HepG2 (cell line): ENCODE measurements around the gene MEDAG. TPM values are rescaled to one million over a fixed set of nuclear protein-coding genes. Genes with fewer than 3 reads are reported as not detected.

Source experiments
- ATAC-seq: fragments of 200-7000 bp; cut with Tn5 transposase; 3 replicates; pipeline ENCODE4 v1.9.1; 2020; ENCODE audit warnings: mild to moderate bottlenecking, moderate library complexity
- BruUV-seq: library from RNA; stranded (reverse); fragments of 400-500 nt; replicated peaks from 2 replicates; lab custom pipeline; 2021; lab: Mats Ljungman, UMichigan
- CTCF ChIA-PET: fragments of 300-600 bp; formaldehyde crosslinking; extraction: SDS; loops from one replicate; lab custom pipeline; 2021; ENCODE audit warnings: low total read pairs, inconsistent platforms, low intra/inter-chr PET ratio; lab: Yijun Ruan, JAX
- POLR2A ChIA-PET: fragments of 350-600 bp; sonication (Branson Sonifier 250); formaldehyde crosslinking; loops from one replicate; lab custom pipeline; 2020; ENCODE audit warnings: antibody characterized with exemption, inconsistent platforms; lab: Yijun Ruan, JAX
- DNase-seq: peaks from one replicate; pipeline ENCODE4 v3.0.0-alpha.2; 2015; ENCODE audit warnings: low spot score
- FAIRE-seq: peaks from 3 replicates; lab custom pipeline; 2011; peaks lifted over from hg19 to GRCh38; lab: Jason Lieb, UNC
- H2AFZ ChIP-seq: one replicate; pipeline ENCODE4 v1.6.1; 2011; ENCODE audit warnings: low read length, inconsistent platforms
- H3K27ac ChIP-seq: fragments of 300-600 bp; 3 replicates; pipeline ENCODE4 v1.8.0; 2011; ENCODE audit warnings: mixed run types, mild to moderate bottlenecking, mixed read lengths, low read length, inconsistent platforms; ENCODE audit not compliant: insufficient read depth; ENCODE audit errors: extremely low read length
- H3K27me3 ChIP-seq, 2 experiments: fragments of 200-600 bp in 1 of 2; 2 replicates in 1 of 2; 3 replicates in 1 of 2; pipeline versions ENCODE4 v1.6.0 to v1.8.0; 2011; ENCODE audit warnings: low read length in 2 of 2, mild to moderate bottlenecking in 2 of 2, moderate library complexity in 2 of 2, inconsistent platforms in 1 of 2; ENCODE audit not compliant: insufficient read depth in 2 of 2, control insufficient read depth in 1 of 2
- H3K36me3 ChIP-seq, 2 experiments: fragments of 200-600 bp in 1 of 2; replicated peaks in 1 of 2; 2 replicates in 1 of 2; 3 replicates in 1 of 2; pipeline versions ENCODE4 v1.5.1 to v1.8.0; 2011; ENCODE audit warnings: low read length in 2 of 2, inconsistent platforms in 1 of 2; ENCODE audit not compliant: insufficient read depth in 2 of 2, control insufficient read depth in 1 of 2
- H3K4me1 ChIP-seq: 2 replicates; pipeline ENCODE4 v1.5.1; 2012; ENCODE audit warnings: low read length, inconsistent platforms; ENCODE audit not compliant: insufficient read depth
- H3K4me2 ChIP-seq: 2 replicates; pipeline ENCODE4 v1.6.0; 2011; ENCODE audit warnings: low read depth, low read length, inconsistent platforms
- H3K4me3 ChIP-seq, 3 experiments: fragments of 200-600 bp in 1 of 3; sonication (generic), shearing (Covaris generic) in 1 of 3; replicated peaks in 1 of 3; 2 replicates each; pipeline ENCODE4 v1.5.1; 2011 to 2016; ENCODE audit warnings: low read length in 3 of 3, inconsistent platforms in 2 of 3, low read depth in 2 of 3, mild to moderate bottlenecking in 2 of 3, control low read depth in 1 of 3, mixed read lengths in 1 of 3; ENCODE audit not compliant: insufficient read depth in 1 of 3
- H3K79me2 ChIP-seq: one replicate; pipeline ENCODE4 v1.6.1; 2011; ENCODE audit warnings: low read length, inconsistent platforms; ENCODE audit not compliant: insufficient read depth
- H3K9ac ChIP-seq: 2 replicates; pipeline ENCODE4 v1.6.0; 2011; ENCODE audit warnings: mild to moderate bottlenecking, low read depth, low read length, inconsistent platforms; ENCODE audit not compliant: insufficient read depth
- H3K9me3 ChIP-seq: 2 replicates; pipeline ENCODE4 v1.5.1; 2012; ENCODE audit warnings: mild to moderate bottlenecking, low read length
- H4K20me1 ChIP-seq: 2 replicates; pipeline ENCODE4 v1.6.0; 2011; ENCODE audit warnings: inconsistent platforms, mild to moderate bottlenecking, low read length, moderate library complexity; ENCODE audit not compliant: insufficient read depth
- AGO1 ChIP-seq: fragments of 200-400 bp; formaldehyde crosslinking; IDR thresholded peaks from 2 replicates; pipeline ENCODE4 v1.6.1; 2017; ENCODE audit warnings: mild to moderate bottlenecking, low read depth, low read length, moderate library complexity; ENCODE audit not compliant: poor library complexity, severe bottlenecking
- AGO2 ChIP-seq: fragments of 200-400 bp; formaldehyde crosslinking; optimal IDR thresholded peaks from 2 replicates; pipeline ENCODE3; 2017; ENCODE audit warnings: mild to moderate bottlenecking, low read depth, low read length, moderate library complexity
- CBX2 ChIP-seq, 2 experiments: fragments of 200-600 bp in 1 of 2; sonication (generic); formaldehyde crosslinking in 1 of 2; IDR thresholded peaks; 2 replicates each; pipeline versions ENCODE4 v1.7.0 to v1.8.1; 2018 to 2022; ENCODE audit warnings: low read depth in 2 of 2, low read length in 1 of 2, mild to moderate bottlenecking in 1 of 2, missing genetic modification reagents in 1 of 2
- JDP2 ChIP-seq: sonication (generic); formaldehyde crosslinking; IDR thresholded peaks from 2 replicates; pipeline ENCODE4 v1.8.1; 2022; ENCODE audit warnings: missing genetic modification reagents, borderline replicate concordance
- MAFF ChIP-seq: IDR thresholded peaks from 2 replicates; pipeline ENCODE4 v1.6.1; 2011; ENCODE audit warnings: low read depth, low read length, improper control_type of control experiment
- MAFK ChIP-seq, 2 experiments: IDR thresholded peaks in 1 of 2; conservative IDR thresholded peaks in 1 of 2; 2 replicates each; pipeline ENCODE4 v1.6.1; 2011; ENCODE audit warnings: improper control_type of control experiment in 2 of 2, low read length in 2 of 2
- MIER2 ChIP-seq: IDR thresholded peaks from 2 replicates; pipeline ENCODE4 v1.6.1; 2016; ENCODE audit warnings: missing biosample characterization, missing genetic modification reagents
- MZF1 ChIP-seq: sonication (generic); formaldehyde crosslinking; IDR thresholded peaks from 2 replicates; pipeline ENCODE4 v1.8.1; 2023; ENCODE audit warnings: mild to moderate bottlenecking, missing genetic modification reagents, borderline replicate concordance
- NFE2L1 ChIP-seq: sonication (generic); formaldehyde crosslinking; IDR thresholded peaks from 2 replicates; pipeline ENCODE4 v1.4.0; 2020; ENCODE audit warnings: missing genetic modification reagents, mild to moderate bottlenecking, borderline replicate concordance
- POLR2AphosphoS5 ChIP-seq: IDR thresholded peaks from 2 replicates; pipeline ENCODE4 v1.6.1; 2012; ENCODE audit warnings: low read depth, low read length
- ZFP1 ChIP-seq: IDR thresholded peaks from 2 replicates; pipeline ENCODE4 v1.6.1; 2016
- ZFYVE20 ChIP-seq: sonication (generic); formaldehyde crosslinking; IDR thresholded peaks from 2 replicates; pipeline ENCODE4 v1.8.0; 2023; ENCODE audit warnings: low read depth, mild to moderate bottlenecking, moderate library complexity, missing genetic modification reagents, borderline replicate concordance
- ZKSCAN1 ChIP-seq: fragments of 150-350 bp; IDR thresholded peaks from 2 replicates; pipeline ENCODE4 v1.6.1; 2014; ENCODE audit warnings: low read length
- ZNF441 ChIP-seq: sonication (generic); formaldehyde crosslinking; IDR thresholded peaks from 2 replicates; pipeline ENCODE4 v1.7.0; 2021; ENCODE audit warnings: missing genetic modification reagents, borderline replicate concordance
- ZNF747 ChIP-seq: sonication (generic); formaldehyde crosslinking; IDR thresholded peaks from 2 replicates; pipeline ENCODE4 v1.8.1; 2023; ENCODE audit warnings: missing genetic modification reagents, mild to moderate bottlenecking, borderline replicate concordance
- ZNF839 ChIP-seq: sonication (generic); formaldehyde crosslinking; IDR thresholded peaks from 2 replicates; pipeline ENCODE4 v1.4.0; 2020; ENCODE audit warnings: missing genetic modification reagents, mild to moderate bottlenecking, borderline replicate concordance
- ZNF883 ChIP-seq: sonication (generic); formaldehyde crosslinking; IDR thresholded peaks from 2 replicates; pipeline ENCODE4 v1.5.1; 2020; ENCODE audit warnings: mild to moderate bottlenecking, missing genetic modification reagents; ENCODE audit errors: not compliant biosample characterization
- WGBS: methylation state at CpG from one replicate; pipeline ENCODE4 v1.1.6; 2017; ENCODE audit warnings: low lambda C conversion rate; 5-methylcytosine and 5-hydroxymethylcytosine counted together
- in situ Hi-C: cut with HindIII; loops from 2 replicates; pipeline ENCODE4 v1.10.0; 2017; ENCODE audit warnings: low pct_unique_long_range_greater_than_20kb; ENCODE audit not compliant: extremely low pct_ligation_motif_present
- intact Hi-C: fragments of 100-400 bp; cut with micrococcal nuclease; formaldehyde crosslinking; loops from one replicate; pipeline ENCODE4 v1.10.0; 2022; ENCODE audit not compliant: unreplicated experiment
- polyA plus RNA-seq, 8 experiments: library from polyadenylated mRNA; depleted of rRNA in 3 of 8; stranded (reverse) in 7 of 8; unstranded in 1 of 8; fragments of >200 nt; fragmentation: Illumina TruSeq in 4 of 8; extraction: Trizol in 4 of 8; gene quantifications; 2 replicates each; pipeline versions ENCODE4 v1.2.1 to v1.2.3, GENCODE V29; 2011 to 2016; ENCODE audit warnings: low read depth in 4 of 8, missing spikeins in 1 of 8, mixed read lengths in 1 of 8; ENCODE audit not compliant: insufficient read depth in 1 of 8
- total RNA-seq, 5 experiments: library from RNA; depleted of rRNA; stranded (reverse); fragments of >200 nt; fragmentation: Illumina TruSeq; extraction: Trizol; gene quantifications; 2 replicates each; pipeline ENCODE4 v1.2.3, GENCODE V29; 2016; ENCODE audit warnings: low read depth in 1 of 5
- TF ChIP-seq, protein P1 (sequence below): sonication (generic); formaldehyde crosslinking; IDR thresholded peaks from 2 replicates; pipeline ENCODE4 v1.8.0; 2022; ENCODE audit warnings: low read depth, missing genetic modification reagents

MEDAG gene
- total and polyA plus RNA-seq, 2 of the 13 experiments (the other 11 are each of a cell fraction or from before 2014, with no cell fraction given): not detected

DNA sequence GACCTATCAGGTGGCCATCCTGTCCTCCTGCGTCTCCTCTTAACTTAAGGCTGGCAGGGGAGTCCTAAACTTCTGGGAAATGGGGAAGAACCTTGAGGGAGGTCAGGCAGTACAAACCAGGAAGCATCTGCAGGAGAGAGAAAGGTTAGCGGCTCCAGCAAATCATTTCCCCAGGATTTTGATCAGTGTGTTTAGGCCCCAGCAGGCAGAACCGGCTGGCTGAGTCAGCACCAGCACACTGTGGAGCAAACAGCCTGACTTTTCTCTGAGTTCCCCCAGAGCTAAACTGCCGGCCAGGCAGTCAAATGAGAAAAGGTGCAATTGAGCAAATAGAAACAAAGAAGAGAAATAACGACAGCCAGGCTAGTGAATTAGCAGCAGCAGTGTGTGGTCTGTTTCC is 46.7 kb upstream of the MEDAG start:
- 14% methylated on average over 4 of the region's 5 CpGs for WGBS
- no peak overlapping the region for H3K4me2 ChIP-seq
- TF ChIP-seq AGO2 (no peak), NFE2L1 (CRISPR knock-in tag) (no peak), MAFK (conservative IDR thresholded peaks at IDR 0.05 in 1 of 2, IDR thresholded peaks at IDR 0.05 in 1 of 2; ENCODE audit: low read length in 2 of 2) (peak in 1 of 2 experiments; percentile 25; a peak in 1 of 4 replicates), MAFF (0 out of 2 replicates have a peak, but pooled peaks have one; percentile 21), MIER2 (CRISPR knock-in tag) (no peak)
- TF ChIP-seq, all 625 proteins: peak for 2
- intact Hi-C loops: no loop called here
- in situ Hi-C loops: loop anchor here (5.0 to 10.0 kb wide), 2 partner anchors 182 to 185 kb away; no protein-coding TSS in a partner anchor
- Histone ChIP-seq H3K9ac (no peak overlapping the region), H3K4me3 (no peak overlapping the region), H3K79me2 (no peaks in the 10 kb centered on the region), H3K4me1 (peaks cover 43% of the 10 kb centered on the region), H4K20me1 (no peaks in the 10 kb centered on the region), H3K9me3 (no peaks in the 10 kb centered on the region), H3K36me3 (no peaks in the 10 kb centered on the region), H3K27ac (no peak overlapping the region), H2AFZ (no peak overlapping the region), H3K27me3 (no peaks in the 10 kb centered on the region; a peak in 2 of 5 replicates)
- ChIA-PET POLR2A (no interaction called here), CTCF (no interaction called here)
- no peak for FAIRE-seq
- peak; percentile 24; the same call in 1 of the 3 replicates for ATAC-seq
- no TSS peak for BruUV-seq
- no peak for DNase-seq

DNA sequence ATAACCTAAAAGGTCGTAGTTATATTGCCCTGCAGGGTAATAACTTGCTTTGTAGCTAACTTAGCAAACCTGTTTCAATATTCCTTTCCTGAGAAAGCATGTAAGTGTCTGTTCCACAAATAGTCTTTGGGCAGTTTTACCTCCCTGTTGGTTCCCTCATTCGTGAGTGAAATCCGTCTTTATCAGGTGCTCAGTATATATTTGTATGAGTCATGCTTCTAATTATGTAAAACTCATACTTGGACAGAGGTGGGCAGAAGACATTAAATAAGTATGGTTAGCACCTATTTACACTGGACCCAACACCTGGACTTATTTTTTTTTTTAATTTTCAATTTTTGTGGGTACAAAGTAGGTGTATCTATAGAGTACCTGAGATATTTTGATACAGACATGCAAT is 44.9 kb upstream of the MEDAG start:
- BruUV-seq: no TSS peak
- H3K27ac ChIP-seq: no peak overlapping the region
- CTCF ChIA-PET: no interaction called here
- TF ChIP-seq ZKSCAN1 (no peak), JDP2 (no peak), ZNF747 (no peak), MZF1 (CRISPR knock-in tag) (no peak), ZNF441 (CRISPR knock-in tag) (no peak), ZFP1 (CRISPR knock-in tag) (no peak), POLR2AphosphoS5 (no peak), AGO1 (no peak), CBX2 (IDR thresholded peaks at IDR 0.05; ENCODE audit: low read depth, low read length) (no peak), CBX2 (CRISPR knock-in tag; IDR thresholded peaks at IDR 0.05; ENCODE audit: low read depth) (no peak), ZNF839 (CRISPR knock-in tag) (no peak), ZNF883 (CRISPR knock-in tag) (no peak), ZFYVE20 (CRISPR knock-in tag) (no peak)
- TF ChIP-seq, protein P1, sequence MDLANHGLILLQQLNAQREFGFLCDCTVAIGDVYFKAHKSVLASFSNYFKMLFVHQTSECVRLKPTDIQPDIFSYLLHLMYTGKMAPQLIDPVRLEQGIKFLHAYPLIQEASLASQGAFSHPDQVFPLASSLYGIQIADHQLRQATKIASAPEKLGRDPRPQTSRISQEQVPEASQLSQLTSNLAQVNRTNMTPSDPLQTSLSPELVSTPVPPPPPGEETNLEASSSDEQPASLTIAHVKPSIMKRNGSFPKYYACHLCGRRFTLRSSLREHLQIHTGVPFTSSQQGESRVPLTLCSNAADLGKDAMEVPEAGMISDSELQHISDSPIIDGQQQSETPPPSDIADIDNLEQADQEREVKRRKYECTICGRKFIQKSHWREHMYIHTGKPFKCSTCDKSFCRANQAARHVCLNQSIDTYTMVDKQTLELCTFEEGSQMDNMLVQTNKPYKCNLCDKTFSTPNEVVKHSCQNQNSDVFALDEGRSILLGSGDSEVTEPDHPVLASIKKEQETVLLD (CRISPR knock-in tag): no peak

More for the DNA sequence above, 44.9 kb upstream of the MEDAG start:
- H3K9me3 ChIP-seq: no peaks in the 10 kb centered on the region
- H3K4me3 ChIP-seq: no peak overlapping the region
- 40% methylated on average over 3 of the region's 3 CpGs for WGBS
- ATAC-seq (no peak), FAIRE-seq (no peak), DNase-seq (no peak)
- no peaks in the 10 kb centered on the region for H3K36me3 ChIP-seq
- no peaks in the 10 kb centered on the region for H4K20me1 ChIP-seq
- H3K4me2 ChIP-seq: no peak overlapping the region
- H3K27me3 ChIP-seq: no peaks in the 10 kb centered on the region; a peak in 2 of 5 replicates
- no peaks in the 10 kb centered on the region for H3K79me2 ChIP-seq
- POLR2A ChIA-PET: no interaction called here
- no peak overlapping the region for H2AFZ ChIP-seq
- in situ Hi-C loops: loop anchor here (5.0 kb wide), 2 partner anchors 54 to 119 kb away; no protein-coding TSS in a partner anchor
- H3K9ac ChIP-seq: no peak overlapping the region
- intact Hi-C loops: no loop called here
- peaks cover 47% of the 10 kb centered on the region for H3K4me1 ChIP-seq
